ENCODE data around the gene CELSR3. TPM values are rescaled to one million over a fixed set of nuclear protein-coding genes. Genes with fewer than 3 reads are reported as not detected.
A peak's percentile ranks its signal among the peaks of the same experiment; 100 is the strongest.

Gene CELSR3
- 0.22 TPM for total RNA-seq
- long read RNA-seq, partial matches to known transcripts: 2 of 2 reads
- long read RNA-seq, other reads (novel, unspliced or antisense): 0 of 2 reads

GRCh38 chr3:48662753-48663488 lies at the start of gene CELSR3:
TSS of gene CELSR3 (minus strand) at chr3:48662886. CDS start at chr3:48662634, 252 bp downstream.
- intact Hi-C loops (cut with DNase I): no loop called here
- DNase-seq (ENCODE audit: low spot score): no peak

GRCh38 chr3:48711727-48712126 lies 49.0 kb upstream of the CELSR3 start:
- intact Hi-C loops (cut with DNase I): no loop called here
- no peak for DNase-seq (ENCODE audit: low spot score)

- DNase-seq (ENCODE audit: low spot score): no peak
- intact Hi-C loops (cut with DNase I): no loop called here
Observed at GRCh38 chr3:48709051-48709461, 46.4 kb upstream of the CELSR3 start.

GRCh38 chr3:48708481-48708889 lies 45.8 kb upstream of the CELSR3 start:
- DNase-seq (ENCODE audit: low spot score): no peak
- intact Hi-C loops (cut with DNase I): no loop called here

- intact Hi-C loops (cut with DNase I): no loop called here
- no peak for DNase-seq (ENCODE audit: low spot score)
Observed at GRCh38 chr3:48707157-48707556, 44.5 kb upstream of the CELSR3 start.

GRCh38 chr3:48702320-48702920 lies 39.7 kb upstream of the CELSR3 start:
- DNase-seq (ENCODE audit: low spot score): no peak
- intact Hi-C loops (cut with DNase I): no loop called here

- DNase-seq (ENCODE audit: low spot score): no peak
- intact Hi-C loops (cut with DNase I): no loop called here
Observed at GRCh38 chr3:48700731-48701405, 38.2 kb upstream of the CELSR3 start.

- DNase-seq (ENCODE audit: low spot score): no peak
- intact Hi-C loops (cut with DNase I): no loop called here
Observed at GRCh38 chr3:48698891-48699290, 36.2 kb upstream of the CELSR3 start.

GRCh38 chr3:48697952-48698351 lies 35.3 kb upstream of the CELSR3 start:
- intact Hi-C loops (cut with DNase I): no loop called here
- no peak for DNase-seq (ENCODE audit: low spot score)

GRCh38 chr3:48696601-48697000 lies 33.9 kb upstream of the CELSR3 start:
- DNase-seq (ENCODE audit: low spot score): no peak
- intact Hi-C loops (cut with DNase I): no loop called here

GRCh38 chr3:48696156-48696555 lies 33.5 kb upstream of the CELSR3 start:
- intact Hi-C loops (cut with DNase I): no loop called here
- no peak for DNase-seq (ENCODE audit: low spot score)

- no peak for DNase-seq (ENCODE audit: low spot score)
- intact Hi-C loops (cut with DNase I): no loop called here
Observed at GRCh38 chr3:48695393-48695753, 32.7 kb upstream of the CELSR3 start.

GRCh38 chr3:48694610-48695392 lies 32.1 kb upstream of the CELSR3 start:
- peak; percentile 83 for DNase-seq (ENCODE audit: low spot score)
- intact Hi-C loops (cut with DNase I): no loop called here

GRCh38 chr3:48693826-48694225 lies 31.1 kb upstream of the CELSR3 start:
- intact Hi-C loops (cut with DNase I): no loop called here
- DNase-seq (ENCODE audit: low spot score): no peak

- intact Hi-C loops (cut with DNase I): no loop called here
- DNase-seq (ENCODE audit: low spot score): no peak
Observed at GRCh38 chr3:48692551-48692950, 29.9 kb upstream of the CELSR3 start.

- DNase-seq (ENCODE audit: low spot score): no peak
- intact Hi-C loops (cut with DNase I): no loop called here
Observed at GRCh38 chr3:48690846-48691458, 28.3 kb upstream of the CELSR3 start.

GRCh38 chr3:48689384-48689783 lies 26.7 kb upstream of the CELSR3 start:
- no peak for DNase-seq (ENCODE audit: low spot score)
- intact Hi-C loops (cut with DNase I): loop anchor here (5.0 kb wide), 1 partner anchor 158 kb away; the partner anchor contains the start of gene PRKAR2A

GRCh38 chr3:48688737-48689075 lies 26.0 kb upstream of the CELSR3 start:
- intact Hi-C loops (cut with DNase I): loop anchor here (5.0 kb wide), 1 partner anchor 159 kb away; the partner anchor contains the start of gene PRKAR2A
- no peak for DNase-seq (ENCODE audit: low spot score)

- no peak for DNase-seq (ENCODE audit: low spot score)
- intact Hi-C loops (cut with DNase I): loop anchor here (5.0 kb wide), 1 partner anchor 159 kb away; the partner anchor contains the start of gene PRKAR2A
Observed at GRCh38 chr3:48688032-48688736, 25.5 kb upstream of the CELSR3 start.
